Neural cell (in vitro differentiated cells): ENCODE measurements around the gene SLC9A5.

Experiments
- CTCF ChIP-seq: fragments of 450-650 bp; IDR thresholded peaks from 2 replicates; pipeline ENCODE4 v1.5.1; 2014; ENCODE audit warnings: antibody characterized with exemption, mild to moderate bottlenecking, moderate library complexity; ENCODE audit not compliant: poor library complexity, severe bottlenecking
- EP300 ChIP-seq: fragments of 450-650 bp; conservative IDR thresholded peaks from 2 replicates; pipeline ENCODE4 v1.6.1; 2014; ENCODE audit warnings: antibody characterized with exemption, mild to moderate bottlenecking, moderate library complexity; ENCODE audit not compliant: poor library complexity, severe bottlenecking
- EZH2 ChIP-seq: fragments of 200-600, 300-800 bp; shearing (Covaris generic), sonication (generic); IDR thresholded peaks from 2 replicates; pipeline ENCODE4 v1.6.1; 2014; ENCODE audit warnings: antibody characterized with exemption, low read length, borderline replicate concordance, mild to moderate bottlenecking; ENCODE audit not compliant: insufficient read depth, poor library complexity, severe bottlenecking
- MXI1 ChIP-seq: fragments of 450-650 bp; conservative IDR thresholded peaks from 2 replicates; pipeline ENCODE4 v1.6.1; 2014; ENCODE audit warnings: antibody characterized with exemption, mild to moderate bottlenecking; ENCODE audit not compliant: poor library complexity, severe bottlenecking
- RAD21 ChIP-seq: fragments of 450-650 bp; conservative IDR thresholded peaks from 2 replicates; pipeline ENCODE4 v1.6.1; 2014; ENCODE audit warnings: antibody characterized with exemption, mild to moderate bottlenecking, moderate library complexity

- TF ChIP-seq RAD21 (no peak), CTCF (no peak), EZH2 (no peak), EP300 (no peak), MXI1 (no peak)
Observed at GRCh38 chr16:67206129-67206837, 42.5 kb upstream of the SLC9A5 start.
